Liver (tissue), 3 donors: ENCODE data around the gene RILP.

Experiments
- EGR1 ChIP-seq, 2 donors: IDR thresholded peaks; 2 replicates each; pipeline ENCODE4 v1.6.1; 2016 to 2018; ENCODE audit warnings: antibody characterized with exemption in 2 of 2, low read depth in 2 of 2
- GABPA ChIP-seq, 2 donors: IDR thresholded peaks in 1 of 2; conservative IDR thresholded peaks in 1 of 2; 2 replicates each; pipeline ENCODE4 v1.6.1; 2016; ENCODE audit warnings: antibody characterized with exemption in 2 of 2, mild to moderate bottlenecking in 1 of 2, moderate library complexity in 1 of 2
- HNF4A ChIP-seq, 2 donors: conservative IDR thresholded peaks; 2 replicates each; pipeline ENCODE4 v1.6.1; 2016; ENCODE audit warnings: antibody characterized with exemption in 2 of 2, mild to moderate bottlenecking in 2 of 2
- JUND ChIP-seq, 2 donors: IDR thresholded peaks; 2 replicates each; pipeline ENCODE4 v1.6.1; 2016; ENCODE audit warnings: antibody characterized with exemption in 2 of 2
- RAD21 ChIP-seq, 2 donors: IDR thresholded peaks; 2 replicates each; pipeline ENCODE4 v1.6.1; 2016; ENCODE audit warnings: antibody characterized with exemption in 2 of 2, mild to moderate bottlenecking in 2 of 2
- SP1 ChIP-seq: IDR thresholded peaks from 2 replicates; pipeline ENCODE4 v1.6.1; 2018; ENCODE audit warnings: antibody characterized with exemption, mild to moderate bottlenecking
- TAF1 ChIP-seq: conservative IDR thresholded peaks from 2 replicates; pipeline ENCODE4 v1.6.1; 2016; ENCODE audit warnings: antibody characterized with exemption, mild to moderate bottlenecking
- YY1 ChIP-seq: IDR thresholded peaks from 2 replicates; pipeline ENCODE4 v1.6.1; 2016; ENCODE audit warnings: antibody characterized with exemption, mild to moderate bottlenecking
- TF ChIP-seq, protein P1 (sequence below): fragments of 150-350 bp; IDR thresholded peaks from 2 replicates; pipeline ENCODE4 v1.5.1; 2017; ENCODE audit warnings: improper control_type of control experiment, low read depth, low read length; ENCODE audit not compliant: missing input control
- TF ChIP-seq, protein P2 (sequence below): IDR thresholded peaks from 2 replicates; pipeline ENCODE4 v1.6.1; 2016; ENCODE audit warnings: antibody characterized with exemption
- TF ChIP-seq, protein P3 (sequence below): IDR thresholded peaks from 2 replicates; pipeline ENCODE4 v1.6.1; 2016; ENCODE audit warnings: antibody characterized with exemption
- TF ChIP-seq, protein P4 (sequence below): IDR thresholded peaks from 2 replicates; pipeline ENCODE4 v1.6.1; 2016; ENCODE audit warnings: antibody characterized with exemption, mild to moderate bottlenecking
- TF ChIP-seq, protein P5 (sequence below): IDR thresholded peaks from 2 replicates; pipeline ENCODE4 v1.6.1; 2016; ENCODE audit warnings: antibody characterized with exemption
- donor health status: healthy.
- donor health status: healthy.

DNA sequence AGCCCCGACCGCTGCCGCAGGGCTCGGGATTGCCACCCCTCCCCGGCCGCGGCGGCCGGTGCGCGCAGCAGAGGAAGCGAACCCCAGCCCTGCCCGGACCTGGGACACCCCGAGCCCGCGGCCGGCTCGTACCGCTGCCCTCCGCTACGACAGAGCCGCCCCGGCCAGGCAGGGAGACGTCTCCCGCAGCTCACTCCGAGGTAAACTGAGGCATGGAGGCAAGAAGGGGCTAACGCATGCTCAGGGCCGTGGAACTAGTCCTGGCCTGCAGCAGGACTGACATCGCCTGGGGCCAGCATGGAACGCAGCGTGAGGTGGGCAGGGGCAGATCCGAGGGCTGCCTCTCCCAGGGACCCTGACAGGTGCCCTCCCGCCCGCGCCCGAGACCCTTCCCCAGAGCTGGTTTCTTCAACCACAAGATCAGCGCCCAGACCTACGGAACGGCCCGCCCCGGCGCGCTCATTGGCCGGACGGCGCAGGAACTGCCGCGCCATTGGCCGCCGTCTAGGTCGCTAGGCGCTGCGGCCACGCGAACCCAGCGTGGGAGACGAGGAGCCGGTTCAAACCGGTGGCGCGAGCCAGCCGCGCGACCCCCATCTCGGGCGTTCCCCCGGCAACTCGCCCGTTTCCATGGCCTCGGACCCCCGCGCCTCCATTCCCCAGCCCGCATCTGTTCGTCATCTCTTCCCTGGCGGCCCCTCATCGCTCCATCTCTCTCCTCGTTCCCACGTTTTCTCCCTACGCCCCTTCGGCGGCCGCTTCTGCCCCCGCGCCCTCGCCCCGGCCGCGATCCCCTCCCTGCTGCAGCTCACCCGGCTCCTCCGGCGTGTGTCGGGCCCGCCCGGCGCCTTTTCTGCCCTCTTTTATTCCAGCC lies 21.4 kb downstream of the RILP start, which contains the start of gene SLC43A2:
- TF ChIP-seq, protein P1, sequence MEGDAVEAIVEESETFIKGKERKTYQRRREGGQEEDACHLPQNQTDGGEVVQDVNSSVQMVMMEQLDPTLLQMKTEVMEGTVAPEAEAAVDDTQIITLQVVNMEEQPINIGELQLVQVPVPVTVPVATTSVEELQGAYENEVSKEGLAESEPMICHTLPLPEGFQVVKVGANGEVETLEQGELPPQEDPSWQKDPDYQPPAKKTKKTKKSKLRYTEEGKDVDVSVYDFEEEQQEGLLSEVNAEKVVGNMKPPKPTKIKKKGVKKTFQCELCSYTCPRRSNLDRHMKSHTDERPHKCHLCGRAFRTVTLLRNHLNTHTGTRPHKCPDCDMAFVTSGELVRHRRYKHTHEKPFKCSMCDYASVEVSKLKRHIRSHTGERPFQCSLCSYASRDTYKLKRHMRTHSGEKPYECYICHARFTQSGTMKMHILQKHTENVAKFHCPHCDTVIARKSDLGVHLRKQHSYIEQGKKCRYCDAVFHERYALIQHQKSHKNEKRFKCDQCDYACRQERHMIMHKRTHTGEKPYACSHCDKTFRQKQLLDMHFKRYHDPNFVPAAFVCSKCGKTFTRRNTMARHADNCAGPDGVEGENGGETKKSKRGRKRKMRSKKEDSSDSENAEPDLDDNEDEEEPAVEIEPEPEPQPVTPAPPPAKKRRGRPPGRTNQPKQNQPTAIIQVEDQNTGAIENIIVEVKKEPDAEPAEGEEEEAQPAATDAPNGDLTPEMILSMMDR, result no peak
- TF ChIP-seq RAD21 (IDR thresholded peaks at IDR 0.05) (no peak), GABPA (IDR thresholded peaks at IDR 0.05 in 1 of 2, conservative IDR thresholded peaks at IDR 0.05 in 1 of 2) (no peak), EGR1 (IDR thresholded peaks at IDR 0.05; ENCODE audit: low read depth in 2 of 2) (no peak), YY1 (no peak), TAF1 (no peak), HNF4A (conservative IDR thresholded peaks at IDR 0.05) (no peak), JUND (IDR thresholded peaks at IDR 0.05) (no peak), SP1 (no peak)
- TF ChIP-seq, protein P2, sequence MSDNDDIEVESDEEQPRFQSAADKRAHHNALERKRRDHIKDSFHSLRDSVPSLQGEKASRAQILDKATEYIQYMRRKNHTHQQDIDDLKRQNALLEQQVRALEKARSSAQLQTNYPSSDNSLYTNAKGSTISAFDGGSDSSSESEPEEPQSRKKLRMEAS, result no peak
- TF ChIP-seq, protein P3, sequence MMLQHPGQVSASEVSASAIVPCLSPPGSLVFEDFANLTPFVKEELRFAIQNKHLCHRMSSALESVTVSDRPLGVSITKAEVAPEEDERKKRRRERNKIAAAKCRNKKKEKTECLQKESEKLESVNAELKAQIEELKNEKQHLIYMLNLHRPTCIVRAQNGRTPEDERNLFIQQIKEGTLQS, result no peak
- TF ChIP-seq, protein P4, sequence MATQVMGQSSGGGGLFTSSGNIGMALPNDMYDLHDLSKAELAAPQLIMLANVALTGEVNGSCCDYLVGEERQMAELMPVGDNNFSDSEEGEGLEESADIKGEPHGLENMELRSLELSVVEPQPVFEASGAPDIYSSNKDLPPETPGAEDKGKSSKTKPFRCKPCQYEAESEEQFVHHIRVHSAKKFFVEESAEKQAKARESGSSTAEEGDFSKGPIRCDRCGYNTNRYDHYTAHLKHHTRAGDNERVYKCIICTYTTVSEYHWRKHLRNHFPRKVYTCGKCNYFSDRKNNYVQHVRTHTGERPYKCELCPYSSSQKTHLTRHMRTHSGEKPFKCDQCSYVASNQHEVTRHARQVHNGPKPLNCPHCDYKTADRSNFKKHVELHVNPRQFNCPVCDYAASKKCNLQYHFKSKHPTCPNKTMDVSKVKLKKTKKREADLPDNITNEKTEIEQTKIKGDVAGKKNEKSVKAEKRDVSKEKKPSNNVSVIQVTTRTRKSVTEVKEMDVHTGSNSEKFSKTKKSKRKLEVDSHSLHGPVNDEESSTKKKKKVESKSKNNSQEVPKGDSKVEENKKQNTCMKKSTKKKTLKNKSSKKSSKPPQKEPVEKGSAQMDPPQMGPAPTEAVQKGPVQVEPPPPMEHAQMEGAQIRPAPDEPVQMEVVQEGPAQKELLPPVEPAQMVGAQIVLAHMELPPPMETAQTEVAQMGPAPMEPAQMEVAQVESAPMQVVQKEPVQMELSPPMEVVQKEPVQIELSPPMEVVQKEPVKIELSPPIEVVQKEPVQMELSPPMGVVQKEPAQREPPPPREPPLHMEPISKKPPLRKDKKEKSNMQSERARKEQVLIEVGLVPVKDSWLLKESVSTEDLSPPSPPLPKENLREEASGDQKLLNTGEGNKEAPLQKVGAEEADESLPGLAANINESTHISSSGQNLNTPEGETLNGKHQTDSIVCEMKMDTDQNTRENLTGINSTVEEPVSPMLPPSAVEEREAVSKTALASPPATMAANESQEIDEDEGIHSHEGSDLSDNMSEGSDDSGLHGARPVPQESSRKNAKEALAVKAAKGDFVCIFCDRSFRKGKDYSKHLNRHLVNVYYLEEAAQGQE, result no peak
- TF ChIP-seq, protein P5, sequence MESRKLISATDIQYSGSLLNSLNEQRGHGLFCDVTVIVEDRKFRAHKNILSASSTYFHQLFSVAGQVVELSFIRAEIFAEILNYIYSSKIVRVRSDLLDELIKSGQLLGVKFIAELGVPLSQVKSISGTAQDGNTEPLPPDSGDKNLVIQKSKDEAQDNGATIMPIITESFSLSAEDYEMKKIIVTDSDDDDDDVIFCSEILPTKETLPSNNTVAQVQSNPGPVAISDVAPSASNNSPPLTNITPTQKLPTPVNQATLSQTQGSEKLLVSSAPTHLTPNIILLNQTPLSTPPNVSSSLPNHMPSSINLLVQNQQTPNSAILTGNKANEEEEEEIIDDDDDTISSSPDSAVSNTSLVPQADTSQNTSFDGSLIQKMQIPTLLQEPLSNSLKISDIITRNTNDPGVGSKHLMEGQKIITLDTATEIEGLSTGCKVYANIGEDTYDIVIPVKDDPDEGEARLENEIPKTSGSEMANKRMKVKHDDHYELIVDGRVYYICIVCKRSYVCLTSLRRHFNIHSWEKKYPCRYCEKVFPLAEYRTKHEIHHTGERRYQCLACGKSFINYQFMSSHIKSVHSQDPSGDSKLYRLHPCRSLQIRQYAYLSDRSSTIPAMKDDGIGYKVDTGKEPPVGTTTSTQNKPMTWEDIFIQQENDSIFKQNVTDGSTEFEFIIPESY, result no peak
